HL-60 (cell line): ENCODE data around the gene TOX3.

ENCODE experiments used
- DNase-seq, 2 experiments: peaks; one replicate each; pipeline ENCODE4 v3.0.0-alpha.2; 2010 to 2020; ENCODE audit warnings: low read depth in 1 of 2, low spot score in 1 of 2
- H3K27ac ChIP-seq: fragments of 250-450 bp; sonication (Bioruptor Pico); replicated peaks from 2 replicates; pipeline ENCODE4 v1.5.1; 2020; ENCODE audit warnings: mild to moderate bottlenecking, moderate library complexity
- H3K27me3 ChIP-seq: fragments of 250-450 bp; sonication (Bioruptor Pico); 2 replicates; pipeline ENCODE4 v1.5.1; 2021; ENCODE audit warnings: mild to moderate bottlenecking, moderate library complexity; ENCODE audit not compliant: insufficient read depth, poor library complexity, severe bottlenecking
- H3K4me3 ChIP-seq: replicated peaks from 2 replicates; pipeline ENCODE4 v1.5.1; 2011; ENCODE audit warnings: mild to moderate bottlenecking, control low read depth, low read length; ENCODE audit not compliant: insufficient read depth
- CTCF ChIP-seq: IDR thresholded peaks from one replicate; pipeline ENCODE4 v1.5.1; 2011; ENCODE audit warnings: low read length, control low read depth, inconsistent platforms; ENCODE audit not compliant: insufficient read depth
- GABPA ChIP-seq: IDR thresholded peaks from 2 replicates; pipeline ENCODE4 v1.6.1; 2012; ENCODE audit warnings: low read depth
- POLR2AphosphoS5 ChIP-seq: IDR thresholded peaks from 2 replicates; pipeline ENCODE4 v1.6.1; 2012; ENCODE audit warnings: low read depth
- REST ChIP-seq: IDR thresholded peaks from 2 replicates; pipeline ENCODE4 v1.6.1; 2012; ENCODE audit warnings: low read depth; ENCODE audit not compliant: insufficient replicate concordance
- SPI1 ChIP-seq: IDR thresholded peaks from 2 replicates; pipeline ENCODE4 v1.6.1; 2012; ENCODE audit warnings: low read depth, mild to moderate bottlenecking, borderline replicate concordance

Gene TOX3

GRCh38 chr16:52554334-52554733 is 7.4 kb upstream of the TOX3 start:
- Histone ChIP-seq H3K4me3 (no peak overlapping the region), H3K27me3 (peaks cover 9% of the 10 kb centered on the region), H3K27ac (no peak overlapping the region)
- no peak for TF ChIP-seq CTCF
- TF ChIP-seq POLR2AphosphoS5: no peak
- no peak for DNase-seq

GRCh38 chr16:52553322-52553721 is 6.4 kb upstream of the TOX3 start:
- no peak overlapping the region for H3K4me3 ChIP-seq
- H3K27me3 ChIP-seq: peaks cover 18% of the 10 kb centered on the region
- no peak overlapping the region for H3K27ac ChIP-seq
- no peak for DNase-seq
- TF ChIP-seq REST (no peak), CTCF (peak; percentile 5), POLR2AphosphoS5 (no peak)

- no peak for DNase-seq
- Histone ChIP-seq H3K4me3 (no peak overlapping the region), H3K27me3 (peaks cover 25% of the 10 kb centered on the region), H3K27ac (no peak overlapping the region)
- TF ChIP-seq REST (no peak), SPI1 (no peak), POLR2AphosphoS5 (no peak), GABPA (no peak), CTCF (no peak)
Measured at GRCh38 chr16:52552643-52553042, 5.7 kb upstream of the TOX3 start.

- H3K27ac ChIP-seq: no peak overlapping the region
- DNase-seq: no peak
Measured at GRCh38 chr16:52549011-52549692, 2.2 kb upstream of the TOX3 start.

More at GRCh38 chr16:52549011-52549692, 2.2 kb upstream of the TOX3 start:
- Histone ChIP-seq H3K4me3 (no peak overlapping the region), H3K27me3 (peaks cover 46% of the 10 kb centered on the region)
- TF ChIP-seq REST (no peak), SPI1 (no peak), CTCF (no peak), POLR2AphosphoS5 (no peak), GABPA (no peak)
